ENCODE measurements around the gene MX2. TPM values are rescaled to one million over a fixed set of nuclear protein-coding genes. Genes with fewer than 3 reads are reported as not detected.

The MX2 gene
- total and polyA plus RNA-seq, 4 donors, result 0.69 to 4.7 (median 2.2) TPM

DNA sequence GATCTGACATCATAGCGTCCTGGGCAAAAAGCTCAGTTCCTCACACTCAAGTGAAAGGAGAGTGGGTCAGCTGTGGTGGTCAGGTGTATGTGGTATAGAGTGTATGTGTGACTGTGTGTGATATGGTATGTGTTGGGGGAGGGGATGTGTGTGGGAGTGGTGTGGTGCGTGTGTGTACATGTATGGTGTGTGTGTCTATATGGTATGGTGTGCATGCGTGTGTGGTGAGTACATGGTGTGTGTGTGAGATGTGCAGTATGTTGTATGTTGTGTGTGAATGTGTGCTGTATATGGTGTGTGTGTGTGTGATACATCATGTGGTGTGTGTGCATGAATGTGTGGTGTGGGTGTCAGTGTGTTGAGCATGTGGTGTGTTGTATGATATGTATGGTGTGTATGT lies 24.3 kb upstream of the MX2 start:
- Histone ChIP-seq H3K27me3 (ENCODE audit: control insufficient read depth in 4 of 4, insufficient read depth in 4 of 4, low read length in 3 of 4) (no peaks in the 10 kb centered on the region), H3K4me1 (ENCODE audit: control insufficient read depth in 4 of 4, insufficient read depth in 4 of 4, low read length in 3 of 4) (no peaks in the 10 kb centered on the region), H3K36me3 (ENCODE audit: control insufficient read depth in 4 of 4, insufficient read depth in 3 of 4, low read depth in 1 of 4, low read length in 3 of 4) (no peaks in the 10 kb centered on the region), H3K9ac (ENCODE audit: low read depth in 1 of 2, low read length in 2 of 2) (no peak overlapping the region), H3K9me3 (ENCODE audit: control insufficient read depth in 4 of 4, low read length in 3 of 4) (peaks cover 0 to 9% (median 2%) of the 10 kb centered on the region in 4 donors), H3K4me3 (ENCODE audit: low read depth in 1 of 3, low read length in 3 of 3) (no peak overlapping the region), H3K27ac (ENCODE audit: low read depth in 1 of 2, low read length in 2 of 2) (no peak overlapping the region)
- TF ChIP-seq TAF1 (conservative IDR thresholded peaks at IDR 0.05) (no peak), SP1 (IDR thresholded peaks at IDR 0.05) (no peak), RAD21 (IDR thresholded peaks at IDR 0.05) (no peak), YY1 (IDR thresholded peaks at IDR 0.05) (no peak), FOXA1 (IDR thresholded peaks at IDR 0.05) (no peak), HNF4G (IDR thresholded peaks at IDR 0.05) (no peak), FOXA2 (IDR thresholded peaks at IDR 0.05) (no peak), GABPA (IDR thresholded peaks at IDR 0.05 in 1 of 2, conservative IDR thresholded peaks at IDR 0.05 in 1 of 2) (no peak), HNF4A (conservative IDR thresholded peaks at IDR 0.05) (no peak), NR2F2 (IDR thresholded peaks at IDR 0.05) (no peak)
- TF ChIP-seq, protein P1, sequence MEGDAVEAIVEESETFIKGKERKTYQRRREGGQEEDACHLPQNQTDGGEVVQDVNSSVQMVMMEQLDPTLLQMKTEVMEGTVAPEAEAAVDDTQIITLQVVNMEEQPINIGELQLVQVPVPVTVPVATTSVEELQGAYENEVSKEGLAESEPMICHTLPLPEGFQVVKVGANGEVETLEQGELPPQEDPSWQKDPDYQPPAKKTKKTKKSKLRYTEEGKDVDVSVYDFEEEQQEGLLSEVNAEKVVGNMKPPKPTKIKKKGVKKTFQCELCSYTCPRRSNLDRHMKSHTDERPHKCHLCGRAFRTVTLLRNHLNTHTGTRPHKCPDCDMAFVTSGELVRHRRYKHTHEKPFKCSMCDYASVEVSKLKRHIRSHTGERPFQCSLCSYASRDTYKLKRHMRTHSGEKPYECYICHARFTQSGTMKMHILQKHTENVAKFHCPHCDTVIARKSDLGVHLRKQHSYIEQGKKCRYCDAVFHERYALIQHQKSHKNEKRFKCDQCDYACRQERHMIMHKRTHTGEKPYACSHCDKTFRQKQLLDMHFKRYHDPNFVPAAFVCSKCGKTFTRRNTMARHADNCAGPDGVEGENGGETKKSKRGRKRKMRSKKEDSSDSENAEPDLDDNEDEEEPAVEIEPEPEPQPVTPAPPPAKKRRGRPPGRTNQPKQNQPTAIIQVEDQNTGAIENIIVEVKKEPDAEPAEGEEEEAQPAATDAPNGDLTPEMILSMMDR (IDR thresholded peaks at IDR 0.05; ENCODE audit: low read depth, low read length, missing input control), result no peak
- TF ChIP-seq, protein P2, sequence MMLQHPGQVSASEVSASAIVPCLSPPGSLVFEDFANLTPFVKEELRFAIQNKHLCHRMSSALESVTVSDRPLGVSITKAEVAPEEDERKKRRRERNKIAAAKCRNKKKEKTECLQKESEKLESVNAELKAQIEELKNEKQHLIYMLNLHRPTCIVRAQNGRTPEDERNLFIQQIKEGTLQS (IDR thresholded peaks at IDR 0.05), result no peak
- TF ChIP-seq, protein P3, sequence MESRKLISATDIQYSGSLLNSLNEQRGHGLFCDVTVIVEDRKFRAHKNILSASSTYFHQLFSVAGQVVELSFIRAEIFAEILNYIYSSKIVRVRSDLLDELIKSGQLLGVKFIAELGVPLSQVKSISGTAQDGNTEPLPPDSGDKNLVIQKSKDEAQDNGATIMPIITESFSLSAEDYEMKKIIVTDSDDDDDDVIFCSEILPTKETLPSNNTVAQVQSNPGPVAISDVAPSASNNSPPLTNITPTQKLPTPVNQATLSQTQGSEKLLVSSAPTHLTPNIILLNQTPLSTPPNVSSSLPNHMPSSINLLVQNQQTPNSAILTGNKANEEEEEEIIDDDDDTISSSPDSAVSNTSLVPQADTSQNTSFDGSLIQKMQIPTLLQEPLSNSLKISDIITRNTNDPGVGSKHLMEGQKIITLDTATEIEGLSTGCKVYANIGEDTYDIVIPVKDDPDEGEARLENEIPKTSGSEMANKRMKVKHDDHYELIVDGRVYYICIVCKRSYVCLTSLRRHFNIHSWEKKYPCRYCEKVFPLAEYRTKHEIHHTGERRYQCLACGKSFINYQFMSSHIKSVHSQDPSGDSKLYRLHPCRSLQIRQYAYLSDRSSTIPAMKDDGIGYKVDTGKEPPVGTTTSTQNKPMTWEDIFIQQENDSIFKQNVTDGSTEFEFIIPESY (IDR thresholded peaks at IDR 0.05), result no peak
- TF ChIP-seq, protein P4, sequence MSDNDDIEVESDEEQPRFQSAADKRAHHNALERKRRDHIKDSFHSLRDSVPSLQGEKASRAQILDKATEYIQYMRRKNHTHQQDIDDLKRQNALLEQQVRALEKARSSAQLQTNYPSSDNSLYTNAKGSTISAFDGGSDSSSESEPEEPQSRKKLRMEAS (IDR thresholded peaks at IDR 0.05), result no peak
- WGBS, result 95% methylated on average over 3 of the region's 3 CpGs
- DNase-seq (ENCODE audit: low spot score), result no peak

DNA sequence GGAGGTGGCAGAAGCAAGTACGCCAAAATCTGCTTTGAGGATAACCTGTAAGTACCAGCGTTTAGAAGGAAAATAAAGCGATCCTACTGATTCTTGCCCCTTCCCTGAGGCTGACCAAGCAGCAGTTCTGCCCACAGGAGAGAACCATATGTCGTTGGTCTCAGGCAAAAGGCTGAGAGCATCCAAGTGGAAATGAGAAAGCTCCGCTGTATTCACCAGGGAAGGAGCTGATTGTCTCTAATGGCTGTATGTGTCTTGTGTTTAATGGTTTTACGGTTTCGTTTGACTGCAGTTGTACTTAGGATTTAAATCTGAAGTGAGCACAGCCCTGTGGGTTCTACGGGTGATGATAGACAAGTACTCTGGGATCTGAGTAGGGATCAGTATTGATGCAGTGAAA lies 23.4 kb upstream of the MX2 start:
- 92% methylated on average over 8 of the region's 8 CpGs for WGBS
- no peak for DNase-seq (ENCODE audit: low spot score)
- Histone ChIP-seq H3K9ac (ENCODE audit: low read depth in 1 of 2, low read length in 2 of 2) (no peak overlapping the region), H3K4me1 (ENCODE audit: control insufficient read depth in 4 of 4, insufficient read depth in 4 of 4, low read length in 3 of 4) (no peaks in the 10 kb centered on the region), H3K27ac (ENCODE audit: low read depth in 1 of 2, low read length in 2 of 2) (no peak overlapping the region), H3K27me3 (ENCODE audit: control insufficient read depth in 4 of 4, insufficient read depth in 4 of 4, low read length in 3 of 4) (peaks cover 0 to 2% (median 0%) of the 10 kb centered on the region in 4 donors), H3K36me3 (ENCODE audit: control insufficient read depth in 4 of 4, insufficient read depth in 3 of 4, low read depth in 1 of 4, low read length in 3 of 4) (no peaks in the 10 kb centered on the region), H3K4me3 (ENCODE audit: low read depth in 1 of 3, low read length in 3 of 3) (no peak overlapping the region), H3K9me3 (ENCODE audit: control insufficient read depth in 4 of 4, low read length in 3 of 4) (peaks cover 0 to 9% (median 2%) of the 10 kb centered on the region in 4 donors)
- TF ChIP-seq JUND (IDR thresholded peaks at IDR 0.05) (no peak), EGR1 (IDR thresholded peaks at IDR 0.05; ENCODE audit: low read depth in 2 of 2) (no peak), YY1 (IDR thresholded peaks at IDR 0.05) (no peak), FOXA2 (IDR thresholded peaks at IDR 0.05) (no peak), TAF1 (conservative IDR thresholded peaks at IDR 0.05) (no peak), FOXA1 (IDR thresholded peaks at IDR 0.05) (no peak), RXRA (IDR thresholded peaks at IDR 0.05) (no peak), NR2F2 (IDR thresholded peaks at IDR 0.05) (no peak), HNF4G (IDR thresholded peaks at IDR 0.05) (no peak), RAD21 (IDR thresholded peaks at IDR 0.05) (no peak)
- TF ChIP-seq, protein P5, sequence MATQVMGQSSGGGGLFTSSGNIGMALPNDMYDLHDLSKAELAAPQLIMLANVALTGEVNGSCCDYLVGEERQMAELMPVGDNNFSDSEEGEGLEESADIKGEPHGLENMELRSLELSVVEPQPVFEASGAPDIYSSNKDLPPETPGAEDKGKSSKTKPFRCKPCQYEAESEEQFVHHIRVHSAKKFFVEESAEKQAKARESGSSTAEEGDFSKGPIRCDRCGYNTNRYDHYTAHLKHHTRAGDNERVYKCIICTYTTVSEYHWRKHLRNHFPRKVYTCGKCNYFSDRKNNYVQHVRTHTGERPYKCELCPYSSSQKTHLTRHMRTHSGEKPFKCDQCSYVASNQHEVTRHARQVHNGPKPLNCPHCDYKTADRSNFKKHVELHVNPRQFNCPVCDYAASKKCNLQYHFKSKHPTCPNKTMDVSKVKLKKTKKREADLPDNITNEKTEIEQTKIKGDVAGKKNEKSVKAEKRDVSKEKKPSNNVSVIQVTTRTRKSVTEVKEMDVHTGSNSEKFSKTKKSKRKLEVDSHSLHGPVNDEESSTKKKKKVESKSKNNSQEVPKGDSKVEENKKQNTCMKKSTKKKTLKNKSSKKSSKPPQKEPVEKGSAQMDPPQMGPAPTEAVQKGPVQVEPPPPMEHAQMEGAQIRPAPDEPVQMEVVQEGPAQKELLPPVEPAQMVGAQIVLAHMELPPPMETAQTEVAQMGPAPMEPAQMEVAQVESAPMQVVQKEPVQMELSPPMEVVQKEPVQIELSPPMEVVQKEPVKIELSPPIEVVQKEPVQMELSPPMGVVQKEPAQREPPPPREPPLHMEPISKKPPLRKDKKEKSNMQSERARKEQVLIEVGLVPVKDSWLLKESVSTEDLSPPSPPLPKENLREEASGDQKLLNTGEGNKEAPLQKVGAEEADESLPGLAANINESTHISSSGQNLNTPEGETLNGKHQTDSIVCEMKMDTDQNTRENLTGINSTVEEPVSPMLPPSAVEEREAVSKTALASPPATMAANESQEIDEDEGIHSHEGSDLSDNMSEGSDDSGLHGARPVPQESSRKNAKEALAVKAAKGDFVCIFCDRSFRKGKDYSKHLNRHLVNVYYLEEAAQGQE (IDR thresholded peaks at IDR 0.05), result no peak
- TF ChIP-seq, protein P3 (IDR thresholded peaks at IDR 0.05), result no peak
- TF ChIP-seq, protein P2 (IDR thresholded peaks at IDR 0.05), result no peak
